NCI-H2227 (cell line): Measurements from ENCODE around the gene FHDC1.
"Not testable (repeated sequence)": the region's sequence is repeated elsewhere in the genome, so short reads cannot be mapped to it uniquely, and the experiment has no call there.

Experiments used
- DNase-seq: peaks from one replicate; lab custom pipeline; 2025; ENCODE audit not compliant: unreplicated experiment; lab: John Stamatoyannopoulos, UW

The FHDC1 gene, protein sequence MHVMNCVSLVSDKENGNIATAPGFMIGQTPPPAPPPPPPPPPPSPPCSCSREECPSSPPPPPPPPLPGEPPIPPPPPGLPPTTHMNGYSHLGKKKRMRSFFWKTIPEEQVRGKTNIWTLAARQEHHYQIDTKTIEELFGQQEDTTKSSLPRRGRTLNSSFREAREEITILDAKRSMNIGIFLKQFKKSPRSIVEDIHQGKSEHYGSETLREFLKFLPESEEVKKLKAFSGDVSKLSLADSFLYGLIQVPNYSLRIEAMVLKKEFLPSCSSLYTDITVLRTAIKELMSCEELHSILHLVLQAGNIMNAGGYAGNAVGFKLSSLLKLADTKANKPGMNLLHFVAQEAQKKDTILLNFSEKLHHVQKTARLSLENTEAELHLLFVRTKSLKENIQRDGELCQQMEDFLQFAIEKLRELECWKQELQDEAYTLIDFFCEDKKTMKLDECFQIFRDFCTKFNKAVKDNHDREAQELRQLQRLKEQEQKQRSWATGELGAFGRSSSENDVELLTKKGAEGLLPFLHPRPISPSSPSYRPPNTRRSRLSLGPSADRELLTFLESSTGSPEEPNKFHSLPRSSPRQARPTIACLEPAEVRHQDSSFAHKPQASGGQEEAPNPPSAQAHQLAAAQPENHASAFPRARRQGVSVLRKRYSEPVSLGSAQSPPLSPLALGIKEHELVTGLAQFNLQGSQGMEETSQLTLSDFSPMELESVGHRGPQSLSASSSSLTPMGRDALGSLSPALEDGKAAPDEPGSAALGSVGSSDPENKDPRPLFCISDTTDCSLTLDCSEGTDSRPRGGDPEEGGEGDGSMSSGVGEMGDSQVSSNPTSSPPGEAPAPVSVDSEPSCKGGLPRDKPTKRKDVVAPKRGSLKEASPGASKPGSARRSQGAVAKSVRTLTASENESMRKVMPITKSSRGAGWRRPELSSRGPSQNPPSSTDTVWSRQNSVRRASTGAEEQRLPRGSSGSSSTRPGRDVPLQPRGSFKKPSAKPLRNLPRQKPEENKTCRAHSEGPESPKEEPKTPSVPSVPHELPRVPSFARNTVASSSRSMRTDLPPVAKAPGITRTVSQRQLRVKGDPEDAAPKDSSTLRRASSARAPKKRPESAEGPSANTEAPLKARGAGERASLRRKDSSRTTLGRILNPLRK

GRCh38 chr4:152935631-152936445 is at the start of gene FHDC1:
Gene FHDC1, plus strand, starts transcription at chr4:152936323. Its CDS starts 6,735 bp downstream, at chr4:152943058.
- peak; percentile 39 for DNase-seq

DNA sequence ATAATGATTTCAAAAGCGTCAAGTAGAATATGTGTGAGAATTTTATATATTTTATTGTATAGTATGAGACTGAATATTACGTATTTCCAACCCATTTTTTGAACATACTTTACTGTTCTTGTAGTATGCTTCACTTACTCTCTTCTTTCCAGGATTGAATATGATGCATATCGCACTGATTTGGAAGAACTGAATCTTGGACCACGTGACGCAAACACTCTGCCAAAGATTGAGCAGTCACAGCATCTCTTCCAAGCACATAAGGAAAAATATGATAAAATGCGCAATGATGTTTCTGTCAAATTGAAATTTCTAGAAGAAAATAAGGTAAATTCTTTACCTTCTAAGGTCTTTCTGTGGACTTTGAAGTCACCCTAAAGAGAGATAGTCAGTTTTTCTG is 48.1 kb upstream of the FHDC1 start:
- no peak for DNase-seq

DNA sequence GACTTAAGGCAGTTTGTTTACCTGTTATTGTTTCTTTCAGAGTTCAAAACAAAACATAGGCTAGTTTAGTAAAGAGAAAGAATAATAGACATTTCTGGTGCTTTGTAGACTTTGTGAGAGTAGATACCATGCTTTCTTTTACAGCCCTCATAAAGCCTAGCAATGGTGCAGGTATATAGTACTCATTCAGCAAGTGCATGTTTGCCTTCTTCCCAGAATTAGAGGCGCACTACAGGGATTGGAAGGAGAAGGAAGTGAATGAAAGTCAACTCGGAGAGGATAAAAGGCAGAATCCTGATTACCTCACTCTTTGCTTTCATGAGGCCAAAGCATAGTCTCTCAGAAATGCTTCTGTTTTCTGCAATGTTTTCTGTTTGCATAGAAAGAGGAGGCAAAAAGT is 43.1 kb upstream of the FHDC1 start:
- no peak for DNase-seq

DNA sequence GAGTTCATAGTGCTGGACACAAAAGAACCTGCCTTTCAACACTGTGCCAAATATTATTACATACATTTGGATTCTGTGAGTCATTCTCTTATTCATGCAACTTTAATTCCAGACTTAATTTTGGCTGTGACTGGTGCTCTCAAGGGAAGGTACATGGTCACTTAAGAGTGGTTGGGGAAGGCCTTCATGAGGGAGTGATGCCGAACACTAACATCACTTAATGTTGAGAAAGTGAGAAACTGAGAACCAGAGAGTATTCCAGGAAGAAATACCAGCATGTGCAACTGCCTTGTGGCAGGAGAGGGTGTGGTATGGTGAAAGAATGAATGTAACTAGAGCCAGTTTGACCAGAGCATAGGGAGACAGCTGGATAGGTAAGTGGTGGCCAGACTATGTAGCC is 41.5 kb upstream of the FHDC1 start:
- DNase-seq = no peak

DNA sequence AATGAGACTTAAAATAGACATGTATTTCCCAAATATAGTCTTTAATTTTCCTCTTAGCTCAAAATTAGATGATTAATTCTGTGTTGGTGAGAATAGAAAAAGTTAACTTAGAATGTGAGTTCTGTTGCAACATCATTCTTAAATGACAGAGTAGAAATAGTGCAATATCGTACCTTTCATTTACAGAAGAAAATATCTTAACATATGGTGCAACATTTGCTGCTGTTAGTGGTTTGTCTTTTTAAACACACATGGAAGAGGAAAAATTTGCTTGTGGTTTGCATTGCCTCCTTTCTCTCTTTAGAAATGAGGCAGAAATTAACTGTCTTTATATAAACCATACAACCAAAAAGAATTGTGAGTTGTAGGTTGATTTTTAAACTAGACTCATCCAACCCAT is 39.3 kb upstream of the FHDC1 start:
- no peak for DNase-seq

DNA sequence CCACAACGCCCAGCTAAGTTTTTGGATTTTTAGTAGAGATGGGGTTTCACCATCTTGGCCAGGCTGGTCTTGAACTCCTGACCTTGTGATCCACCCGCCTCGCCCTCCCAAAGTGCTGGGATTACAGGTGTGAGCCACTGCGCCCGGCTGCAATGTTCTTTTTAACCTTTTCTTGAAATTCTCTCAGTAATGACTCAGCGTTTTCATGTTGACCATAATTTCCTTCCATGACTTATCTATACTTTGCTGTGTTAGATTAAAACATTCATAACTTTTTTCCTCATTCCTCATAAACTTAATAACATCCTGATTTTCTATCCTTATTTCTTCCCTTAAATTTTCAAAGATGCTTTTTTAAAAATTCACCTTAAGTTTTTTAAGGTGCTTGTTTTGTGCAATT is 38.0 kb upstream of the FHDC1 start:
- not testable (repeated sequence) for DNase-seq

DNA sequence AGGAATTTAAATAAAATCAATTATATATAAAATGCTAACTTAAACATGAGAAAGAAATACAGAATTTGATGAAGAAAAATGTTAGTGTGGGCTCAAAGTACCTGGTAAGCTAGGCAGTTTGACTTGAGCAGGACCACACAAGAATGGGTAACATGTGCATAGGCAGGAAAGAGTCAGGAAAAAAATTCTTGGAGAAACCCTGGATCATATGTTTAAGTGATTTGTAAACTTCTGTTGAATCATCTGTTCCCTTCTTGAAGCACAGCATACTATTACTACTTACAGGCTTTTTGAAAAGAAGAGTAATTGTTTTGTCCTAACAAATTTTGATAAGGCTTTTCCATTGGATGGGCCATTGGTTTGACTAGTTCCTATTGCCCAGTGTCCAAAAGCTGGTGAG is 37.5 kb upstream of the FHDC1 start:
- DNase-seq = no peak

- DNase-seq = no peak
Observed at GRCh38 chr4:152900395-152900794, 35.7 kb upstream of the FHDC1 start.

DNA sequence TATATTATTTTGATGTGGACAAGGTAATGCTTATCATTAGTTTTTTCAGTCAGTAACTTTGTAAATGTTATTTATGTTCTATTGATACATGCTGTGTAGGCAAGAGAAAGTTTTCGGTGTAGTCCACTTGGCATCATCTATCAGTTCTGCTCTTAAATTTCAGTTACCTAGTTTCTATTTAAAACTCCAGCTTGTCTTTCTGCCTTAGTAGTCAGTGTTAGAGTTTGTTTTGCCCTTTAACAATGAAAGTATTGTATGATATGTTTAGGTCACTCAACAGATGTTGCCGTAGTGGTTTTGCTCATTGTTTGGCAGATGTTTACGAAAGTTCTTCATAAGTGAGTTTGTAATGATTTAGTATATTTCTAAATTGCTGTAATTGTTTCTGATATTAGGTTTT is 34.9 kb upstream of the FHDC1 start:
- no peak for DNase-seq

DNA sequence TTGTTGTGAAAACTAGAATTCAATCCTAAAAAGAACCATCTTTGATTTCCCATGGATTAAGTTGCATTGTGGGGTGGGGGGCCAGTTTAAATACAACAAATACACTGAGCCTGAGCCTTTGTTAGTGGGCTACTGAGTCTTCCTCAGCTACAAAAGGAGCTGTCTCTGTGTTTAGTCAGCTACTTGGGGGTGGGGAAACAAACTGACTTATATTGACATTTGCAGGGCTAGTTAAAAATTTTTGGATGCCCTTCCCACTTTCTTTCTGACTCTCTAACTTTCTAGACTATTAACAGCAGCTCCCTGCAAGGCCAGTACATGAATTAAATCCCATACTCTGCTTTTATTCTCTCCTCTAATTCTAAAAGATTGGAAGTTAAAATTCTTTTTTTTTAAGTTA is 32.5 kb upstream of the FHDC1 start:
- no peak for DNase-seq

DNA sequence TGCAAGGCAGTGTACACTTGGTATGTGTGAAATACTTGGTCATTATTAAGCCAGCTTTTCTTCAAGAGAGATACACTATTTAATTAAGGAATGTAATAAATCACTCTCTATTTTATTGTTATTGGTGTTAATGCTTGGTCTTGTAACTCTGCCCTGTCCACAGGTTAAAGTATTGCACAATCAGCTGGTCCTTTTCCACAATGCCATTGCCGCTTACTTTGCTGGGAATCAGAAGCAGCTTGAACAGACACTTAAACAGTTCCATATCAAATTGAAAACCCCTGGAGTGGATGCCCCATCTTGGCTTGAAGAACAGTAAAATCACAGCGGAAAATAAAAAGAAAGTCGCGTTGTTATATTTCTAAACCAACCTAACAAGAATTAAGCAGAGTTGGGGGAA is 26.2 kb upstream of the FHDC1 start:
- DNase-seq = no peak

- DNase-seq = no peak
Observed at GRCh38 chr4:152910521-152910920, 25.6 kb upstream of the FHDC1 start.

GRCh38 chr4:152917543-152918395 is 18.4 kb upstream of the FHDC1 start:
- no peak for DNase-seq

GRCh38 chr4:152919826-152920225 is 16.3 kb upstream of the FHDC1 start:
- no peak for DNase-seq

- DNase-seq = peak; percentile 14
Observed at GRCh38 chr4:152920768-152921167, 15.4 kb upstream of the FHDC1 start.

DNA sequence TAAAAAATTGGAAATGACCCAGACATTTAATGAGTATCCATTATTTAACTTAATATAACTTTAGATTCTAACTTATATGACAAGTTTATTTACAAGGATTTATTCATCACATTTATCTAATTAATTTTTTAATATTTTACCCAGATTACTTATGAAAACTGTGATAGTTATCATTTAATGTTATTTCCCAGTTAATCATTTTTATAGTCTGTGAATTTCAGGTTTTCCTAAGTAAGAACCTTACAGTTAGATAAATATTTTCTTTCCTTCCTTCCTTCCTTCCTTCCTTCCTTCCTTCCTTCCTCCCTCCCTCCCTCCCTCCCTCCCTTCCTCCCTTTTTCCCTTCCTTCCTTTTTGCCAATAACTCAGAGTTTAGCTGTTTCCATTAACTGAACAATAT is 14.8 kb upstream of the FHDC1 start:
- no peak for DNase-seq

- DNase-seq = no peak
Observed at GRCh38 chr4:152925851-152926250, 10.3 kb upstream of the FHDC1 start.

DNA sequence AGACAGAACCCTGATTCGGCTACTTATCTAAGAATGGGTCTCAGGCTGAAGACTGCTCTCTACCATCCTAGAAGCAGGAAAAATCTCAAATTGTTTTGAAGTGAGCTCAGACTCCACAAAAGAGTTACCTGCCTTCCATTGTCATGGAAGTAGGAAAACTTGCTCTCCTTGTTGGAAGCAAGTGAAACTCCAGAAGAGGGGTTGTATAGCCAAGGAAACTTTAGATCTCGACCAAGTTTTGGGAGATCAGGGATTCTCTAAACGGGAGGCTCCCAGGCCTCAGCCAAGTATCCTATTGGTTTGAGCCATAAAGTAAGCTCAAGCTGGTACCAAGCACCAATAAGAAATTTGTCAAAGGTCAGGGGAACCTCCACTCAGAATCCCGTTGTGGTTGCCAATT is 9.2 kb upstream of the FHDC1 start:
- no peak for DNase-seq

GRCh38 chr4:152927737-152928136 is 8.4 kb upstream of the FHDC1 start:
- DNase-seq = no peak

- no peak for DNase-seq
Observed at GRCh38 chr4:152928286-152928685, 7.8 kb upstream of the FHDC1 start.
